H1 (cell line): ENCODE data around the gene STK39. TPM values are rescaled to one million over a fixed set of nuclear protein-coding genes. Genes with fewer than 3 reads are reported as not detected.

ENCODE experiments used
- EGR1 ChIP-seq: IDR thresholded peaks from 2 replicates; pipeline ENCODE4 v1.6.1; 2011; ENCODE audit warnings: low read depth, low read length, borderline replicate concordance
- RFX5 ChIP-seq: IDR thresholded peaks from 2 replicates; pipeline ENCODE4 v1.6.1; 2011; ENCODE audit warnings: low read depth, low read length, improper control_type of control experiment, borderline replicate concordance
- SIRT6 ChIP-seq: IDR thresholded peaks from one replicate; pipeline ENCODE4 v1.7.1; 2012; ENCODE audit warnings: low read length, inconsistent platforms
- SUZ12 ChIP-seq: fragments of 200-600 bp; sonication (generic); IDR thresholded peaks from 2 replicates; pipeline ENCODE4 v1.6.1; 2012; ENCODE audit warnings: mild to moderate bottlenecking, inconsistent platforms, low read length, moderate library complexity, mixed read lengths
- ZNF274 ChIP-seq: IDR thresholded peaks from 2 replicates; pipeline ENCODE4 v1.7.0; 2012; ENCODE audit warnings: low read length, borderline replicate concordance; ENCODE audit errors: extremely low read depth
- polyA plus RNA-seq, 7 experiments: library from polyadenylated mRNA; depleted of rRNA in 3 of 7; stranded (reverse) in 5 of 7; unstranded in 2 of 7; fragments of >200 nt in 5 of 7; fragments of 200-250 nt in 2 of 7; gene quantifications; 1 replicate in 5 of 7; 2 replicates in 1 of 7; 4 replicates in 1 of 7; pipeline versions ENCODE4 v1.2.1 to v1.2.3, GENCODE V29; 2011 to 2013; ENCODE audit warnings: missing spikeins in 2 of 7, mixed read lengths in 2 of 7
- total RNA-seq: library from RNA; stranded (reverse); fragmentation: NEBNext Ultra II Directional; extraction: Animal tissue kit (Norgen Biotek cat#: 25700); gene quantifications from 2 replicates; pipeline ENCODE4 v1.2.1, GENCODE V29; 2021
- TF ChIP-seq, protein P1 (sequence below): fragments of 300-600 bp; sonication (generic); IDR thresholded peaks from 2 replicates; pipeline ENCODE4 v1.7.1; 2012; ENCODE audit warnings: low read length, moderate library complexity, mild to moderate bottlenecking, inconsistent platforms; ENCODE audit not compliant: insufficient replicate concordance
- TF ChIP-seq, protein P2 (sequence below): IDR thresholded peaks from 2 replicates; pipeline ENCODE4 v1.6.1; 2012; ENCODE audit warnings: inconsistent platforms

STK39 gene
- total and polyA plus RNA-seq, 2 of the 8 experiments (the other 6 are each of a cell fraction or from before 2014, with no cell fraction given) = 13.7 to 23.8 TPM

DNA sequence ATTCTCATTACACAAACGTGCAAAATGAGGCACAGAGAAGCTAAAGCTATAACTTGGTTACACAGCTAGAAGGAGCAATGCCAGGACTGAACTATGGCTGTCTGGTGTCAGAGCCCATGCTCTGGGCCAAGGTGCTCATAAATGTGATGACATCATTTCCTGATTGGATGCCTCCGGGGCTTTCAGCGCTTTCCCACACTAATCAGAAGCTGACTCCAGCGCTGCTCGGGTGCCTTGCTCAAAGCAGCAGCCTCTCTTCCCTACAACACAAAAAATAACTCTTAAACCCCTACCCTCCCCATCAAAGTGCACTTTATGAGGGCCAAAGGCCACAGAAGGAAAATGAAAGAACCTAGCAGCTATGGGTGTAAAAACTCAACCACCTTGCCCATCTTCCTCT is 90.7 kb downstream of the STK39 start (continued):
- TF ChIP-seq, protein P1, sequence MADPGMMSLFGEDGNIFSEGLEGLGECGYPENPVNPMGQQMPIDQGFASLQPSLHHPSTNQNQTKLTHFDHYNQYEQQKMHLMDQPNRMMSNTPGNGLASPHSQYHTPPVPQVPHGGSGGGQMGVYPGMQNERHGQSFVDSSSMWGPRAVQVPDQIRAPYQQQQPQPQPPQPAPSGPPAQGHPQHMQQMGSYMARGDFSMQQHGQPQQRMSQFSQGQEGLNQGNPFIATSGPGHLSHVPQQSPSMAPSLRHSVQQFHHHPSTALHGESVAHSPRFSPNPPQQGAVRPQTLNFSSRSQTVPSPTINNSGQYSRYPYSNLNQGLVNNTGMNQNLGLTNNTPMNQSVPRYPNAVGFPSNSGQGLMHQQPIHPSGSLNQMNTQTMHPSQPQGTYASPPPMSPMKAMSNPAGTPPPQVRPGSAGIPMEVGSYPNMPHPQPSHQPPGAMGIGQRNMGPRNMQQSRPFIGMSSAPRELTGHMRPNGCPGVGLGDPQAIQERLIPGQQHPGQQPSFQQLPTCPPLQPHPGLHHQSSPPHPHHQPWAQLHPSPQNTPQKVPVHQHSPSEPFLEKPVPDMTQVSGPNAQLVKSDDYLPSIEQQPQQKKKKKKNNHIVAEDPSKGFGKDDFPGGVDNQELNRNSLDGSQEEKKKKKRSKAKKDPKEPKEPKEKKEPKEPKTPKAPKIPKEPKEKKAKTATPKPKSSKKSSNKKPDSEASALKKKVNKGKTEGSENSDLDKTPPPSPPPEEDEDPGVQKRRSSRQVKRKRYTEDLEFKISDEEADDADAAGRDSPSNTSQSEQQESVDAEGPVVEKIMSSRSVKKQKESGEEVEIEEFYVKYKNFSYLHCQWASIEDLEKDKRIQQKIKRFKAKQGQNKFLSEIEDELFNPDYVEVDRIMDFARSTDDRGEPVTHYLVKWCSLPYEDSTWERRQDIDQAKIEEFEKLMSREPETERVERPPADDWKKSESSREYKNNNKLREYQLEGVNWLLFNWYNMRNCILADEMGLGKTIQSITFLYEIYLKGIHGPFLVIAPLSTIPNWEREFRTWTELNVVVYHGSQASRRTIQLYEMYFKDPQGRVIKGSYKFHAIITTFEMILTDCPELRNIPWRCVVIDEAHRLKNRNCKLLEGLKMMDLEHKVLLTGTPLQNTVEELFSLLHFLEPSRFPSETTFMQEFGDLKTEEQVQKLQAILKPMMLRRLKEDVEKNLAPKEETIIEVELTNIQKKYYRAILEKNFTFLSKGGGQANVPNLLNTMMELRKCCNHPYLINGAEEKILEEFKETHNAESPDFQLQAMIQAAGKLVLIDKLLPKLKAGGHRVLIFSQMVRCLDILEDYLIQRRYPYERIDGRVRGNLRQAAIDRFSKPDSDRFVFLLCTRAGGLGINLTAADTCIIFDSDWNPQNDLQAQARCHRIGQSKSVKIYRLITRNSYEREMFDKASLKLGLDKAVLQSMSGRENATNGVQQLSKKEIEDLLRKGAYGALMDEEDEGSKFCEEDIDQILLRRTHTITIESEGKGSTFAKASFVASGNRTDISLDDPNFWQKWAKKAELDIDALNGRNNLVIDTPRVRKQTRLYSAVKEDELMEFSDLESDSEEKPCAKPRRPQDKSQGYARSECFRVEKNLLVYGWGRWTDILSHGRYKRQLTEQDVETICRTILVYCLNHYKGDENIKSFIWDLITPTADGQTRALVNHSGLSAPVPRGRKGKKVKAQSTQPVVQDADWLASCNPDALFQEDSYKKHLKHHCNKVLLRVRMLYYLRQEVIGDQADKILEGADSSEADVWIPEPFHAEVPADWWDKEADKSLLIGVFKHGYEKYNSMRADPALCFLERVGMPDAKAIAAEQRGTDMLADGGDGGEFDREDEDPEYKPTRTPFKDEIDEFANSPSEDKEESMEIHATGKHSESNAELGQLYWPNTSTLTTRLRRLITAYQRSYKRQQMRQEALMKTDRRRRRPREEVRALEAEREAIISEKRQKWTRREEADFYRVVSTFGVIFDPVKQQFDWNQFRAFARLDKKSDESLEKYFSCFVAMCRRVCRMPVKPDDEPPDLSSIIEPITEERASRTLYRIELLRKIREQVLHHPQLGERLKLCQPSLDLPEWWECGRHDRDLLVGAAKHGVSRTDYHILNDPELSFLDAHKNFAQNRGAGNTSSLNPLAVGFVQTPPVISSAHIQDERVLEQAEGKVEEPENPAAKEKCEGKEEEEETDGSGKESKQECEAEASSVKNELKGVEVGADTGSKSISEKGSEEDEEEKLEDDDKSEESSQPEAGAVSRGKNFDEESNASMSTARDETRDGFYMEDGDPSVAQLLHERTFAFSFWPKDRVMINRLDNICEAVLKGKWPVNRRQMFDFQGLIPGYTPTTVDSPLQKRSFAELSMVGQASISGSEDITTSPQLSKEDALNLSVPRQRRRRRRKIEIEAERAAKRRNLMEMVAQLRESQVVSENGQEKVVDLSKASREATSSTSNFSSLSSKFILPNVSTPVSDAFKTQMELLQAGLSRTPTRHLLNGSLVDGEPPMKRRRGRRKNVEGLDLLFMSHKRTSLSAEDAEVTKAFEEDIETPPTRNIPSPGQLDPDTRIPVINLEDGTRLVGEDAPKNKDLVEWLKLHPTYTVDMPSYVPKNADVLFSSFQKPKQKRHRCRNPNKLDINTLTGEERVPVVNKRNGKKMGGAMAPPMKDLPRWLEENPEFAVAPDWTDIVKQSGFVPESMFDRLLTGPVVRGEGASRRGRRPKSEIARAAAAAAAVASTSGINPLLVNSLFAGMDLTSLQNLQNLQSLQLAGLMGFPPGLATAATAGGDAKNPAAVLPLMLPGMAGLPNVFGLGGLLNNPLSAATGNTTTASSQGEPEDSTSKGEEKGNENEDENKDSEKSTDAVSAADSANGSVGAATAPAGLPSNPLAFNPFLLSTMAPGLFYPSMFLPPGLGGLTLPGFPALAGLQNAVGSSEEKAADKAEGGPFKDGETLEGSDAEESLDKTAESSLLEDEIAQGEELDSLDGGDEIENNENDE = no peak
- TF ChIP-seq, protein P2, sequence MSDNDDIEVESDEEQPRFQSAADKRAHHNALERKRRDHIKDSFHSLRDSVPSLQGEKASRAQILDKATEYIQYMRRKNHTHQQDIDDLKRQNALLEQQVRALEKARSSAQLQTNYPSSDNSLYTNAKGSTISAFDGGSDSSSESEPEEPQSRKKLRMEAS = no peak
- no peak for TF ChIP-seq ZNF274
- no peak for TF ChIP-seq EGR1
- TF ChIP-seq RFX5 = no peak
- TF ChIP-seq SUZ12 = no peak
- TF ChIP-seq SIRT6 = no peak
- TF ChIP-seq, all 59 proteins: peak for 0
